Astrocyte of the spinal cord (primary cell): ENCODE data around the gene CD200R1L.

Experiments used
- DNase-seq: peaks from one replicate; pipeline ENCODE4 v3.0.0; 2011; ENCODE audit warnings: low read depth, low spot score
- H3K4me3 ChIP-seq: 2 replicates; pipeline ENCODE4 v1.5.1; 2011; ENCODE audit warnings: low read depth, mild to moderate bottlenecking, low read length, moderate library complexity
- CTCF ChIP-seq: IDR thresholded peaks from 2 replicates; pipeline ENCODE4 v1.5.1; 2012; ENCODE audit warnings: low read depth, mild to moderate bottlenecking, low read length, inconsistent platforms
- in situ Hi-C: cut with HindIII; loops from 2 replicates; pipeline ENCODE4 v1.10.0; 2017; ENCODE audit warnings: low sequenced_read_pairs

CD200R1L gene

GRCh38 chr3:112875561-112875960 is 28.9 kb upstream of the CD200R1L start:
- TF ChIP-seq CTCF, result no peak
- in situ Hi-C loops, result no loop called here
- no peak for DNase-seq
- H3K4me3 ChIP-seq, result no peak overlapping the region

GRCh38 chr3:112874725-112875124 is 28.1 kb upstream of the CD200R1L start:
- H3K4me3 ChIP-seq, result no peak overlapping the region
- no peak for TF ChIP-seq CTCF
- in situ Hi-C loops, result no loop called here
- no peak for DNase-seq

GRCh38 chr3:112873632-112874031 is 27.0 kb upstream of the CD200R1L start:
- DNase-seq, result no peak
- H3K4me3 ChIP-seq, result no peak overlapping the region
- in situ Hi-C loops, result no loop called here
- TF ChIP-seq CTCF, result no peak

GRCh38 chr3:112871735-112872134 is 25.1 kb upstream of the CD200R1L start:
- H3K4me3 ChIP-seq, result no peak overlapping the region
- in situ Hi-C loops, result no loop called here
- no peak for DNase-seq
- no peak for TF ChIP-seq CTCF

- DNase-seq, result no peak
- no peak for TF ChIP-seq CTCF
- in situ Hi-C loops, result no loop called here
- no peak overlapping the region for H3K4me3 ChIP-seq
Measured at GRCh38 chr3:112865757-112866156, 19.1 kb upstream of the CD200R1L start.

GRCh38 chr3:112860898-112861297 is 14.2 kb upstream of the CD200R1L start:
- in situ Hi-C loops, result no loop called here
- no peak for TF ChIP-seq CTCF
- H3K4me3 ChIP-seq, result no peak overlapping the region
- no peak for DNase-seq
